HG03432 (cell line): ENCODE measurements around the gene C3orf38.
"Not testable (repeated sequence)": the region's sequence is repeated elsewhere in the genome, so short reads cannot be mapped to it uniquely, and the experiment has no call there.

ENCODE experiments used
- ATAC-seq: cut with Tn5 transposase; IDR thresholded peaks from one replicate; pipeline ENCODE4 v1.9.1; 2021; ENCODE audit warnings: mild to moderate bottlenecking, moderate library complexity; ENCODE audit not compliant: unreplicated experiment

Gene C3orf38

DNA sequence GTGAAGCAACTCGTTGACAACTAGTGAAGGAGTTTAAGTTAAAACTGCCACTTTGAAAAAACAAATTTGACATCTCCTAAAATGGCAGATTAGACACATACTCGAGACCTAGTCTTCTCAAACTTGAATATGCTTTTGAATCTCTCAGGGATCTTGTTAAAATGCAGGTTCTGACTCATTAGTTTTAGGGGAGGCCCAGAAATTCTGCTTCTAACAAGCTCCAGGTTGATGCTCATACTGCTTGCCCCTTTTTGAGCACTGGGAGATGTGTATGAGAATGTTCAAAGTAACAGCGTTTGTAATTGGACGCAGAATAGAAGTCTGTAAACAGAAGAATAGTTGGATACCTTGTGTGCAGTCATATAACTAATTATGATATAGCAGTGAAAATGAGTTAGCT lies 1.6 kb downstream of the C3orf38 start:
- no peak for ATAC-seq

DNA sequence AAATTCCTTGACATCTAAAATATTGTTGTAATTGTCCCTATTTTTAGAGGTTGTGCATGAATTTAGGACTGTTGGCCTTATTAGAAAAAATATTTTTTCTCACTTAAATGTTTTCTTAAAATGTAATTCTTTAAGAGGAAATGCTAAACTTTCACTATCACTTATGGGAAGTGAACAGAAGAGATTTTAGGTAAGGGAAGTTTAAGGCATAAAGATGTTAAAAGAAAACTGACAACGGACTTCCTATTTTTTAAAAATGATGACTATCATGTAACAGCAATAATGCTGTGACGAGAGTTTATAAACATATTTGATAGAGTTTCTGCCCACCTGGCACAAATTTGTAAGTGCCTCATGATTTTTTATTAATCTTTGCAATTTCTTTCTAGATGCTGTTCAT lies 3.1 kb downstream of the C3orf38 start:
- ATAC-seq: no peak

DNA sequence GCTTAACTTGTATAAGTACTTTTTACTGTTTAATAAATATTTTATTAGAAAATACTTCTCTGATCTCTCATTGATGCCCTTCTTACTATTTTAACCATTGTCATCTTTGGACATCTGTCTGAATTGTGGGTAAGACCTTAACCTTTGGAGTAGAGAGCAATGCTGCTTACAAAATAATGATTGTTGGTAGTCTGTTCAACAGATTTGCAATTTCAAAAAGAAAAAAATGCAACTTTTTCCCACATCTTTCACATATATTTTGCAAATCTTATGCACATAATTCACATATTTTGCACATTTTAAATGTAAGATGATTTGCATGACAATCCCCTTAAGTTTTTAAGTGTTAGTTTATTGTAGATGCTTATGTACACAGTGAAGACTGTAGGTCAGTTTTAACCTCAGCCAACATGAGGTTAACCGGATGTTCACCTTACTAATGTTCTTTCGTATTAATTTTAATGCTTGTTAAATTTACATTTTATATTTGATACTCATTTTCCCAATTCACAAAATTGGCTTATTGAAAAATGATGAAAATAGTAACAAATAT lies 16.7 kb downstream of the C3orf38 start:
- ATAC-seq: no peak

- ATAC-seq: no peak
Observed at GRCh38 chr3:88167173-88167572, 17.4 kb downstream of the C3orf38 start.

DNA sequence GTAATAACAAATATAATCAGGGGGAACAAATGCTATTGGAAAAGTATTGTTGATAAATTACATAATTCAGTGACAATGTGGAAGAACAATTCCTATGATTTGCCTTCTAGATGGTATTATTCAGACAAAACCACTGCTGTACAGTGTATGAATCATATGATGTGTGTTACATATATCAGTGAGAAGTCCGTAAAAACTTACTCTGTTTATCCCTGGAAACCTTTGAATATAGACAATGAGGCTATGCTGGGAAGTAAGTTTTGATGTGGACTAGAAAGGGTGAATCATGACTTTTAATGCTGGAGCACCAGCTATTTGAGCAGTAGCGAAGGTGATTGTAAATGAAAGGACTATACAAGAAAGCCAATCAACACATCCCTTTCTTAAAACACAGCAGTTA lies 17.9 kb downstream of the C3orf38 start:
- no peak for ATAC-seq

DNA sequence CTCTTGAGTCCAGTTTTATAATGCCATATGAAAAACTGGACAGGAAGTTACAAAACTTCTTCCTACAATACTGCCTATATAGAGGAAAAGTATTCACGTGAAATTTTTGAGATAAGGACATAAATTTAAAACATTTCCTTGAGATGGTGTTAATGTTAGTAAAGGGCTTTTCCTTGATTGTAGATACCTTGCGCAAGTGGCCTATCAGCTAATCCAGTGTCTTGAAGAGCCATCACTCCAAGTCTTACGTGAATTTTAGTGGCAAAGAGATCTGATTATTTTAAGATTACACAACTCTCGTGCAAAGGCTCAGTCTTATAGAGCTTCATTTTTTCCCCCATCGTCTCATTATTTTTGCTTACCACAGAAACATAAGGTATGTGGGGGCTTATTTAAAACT lies 18.4 kb downstream of the C3orf38 start:
- no peak for ATAC-seq

GRCh38 chr3:88180398-88180999 lies 30.7 kb downstream of the C3orf38 start:
- ATAC-seq: peak; percentile 89

- ATAC-seq: not testable (repeated sequence)
Observed at GRCh38 chr3:88182165-88182918, 32.6 kb downstream of the C3orf38 start.

GRCh38 chr3:88188436-88188835 lies 38.7 kb downstream of the C3orf38 start:
- ATAC-seq: no peak

- peak; percentile 98 for ATAC-seq
Observed at GRCh38 chr3:88189361-88189810, 39.6 kb downstream of the C3orf38 start.

GRCh38 chr3:88191872-88192409 lies 42.2 kb downstream of the C3orf38 start:
- no peak for ATAC-seq

GRCh38 chr3:88192631-88193030 lies 42.9 kb downstream of the C3orf38 start:
- no peak for ATAC-seq

DNA sequence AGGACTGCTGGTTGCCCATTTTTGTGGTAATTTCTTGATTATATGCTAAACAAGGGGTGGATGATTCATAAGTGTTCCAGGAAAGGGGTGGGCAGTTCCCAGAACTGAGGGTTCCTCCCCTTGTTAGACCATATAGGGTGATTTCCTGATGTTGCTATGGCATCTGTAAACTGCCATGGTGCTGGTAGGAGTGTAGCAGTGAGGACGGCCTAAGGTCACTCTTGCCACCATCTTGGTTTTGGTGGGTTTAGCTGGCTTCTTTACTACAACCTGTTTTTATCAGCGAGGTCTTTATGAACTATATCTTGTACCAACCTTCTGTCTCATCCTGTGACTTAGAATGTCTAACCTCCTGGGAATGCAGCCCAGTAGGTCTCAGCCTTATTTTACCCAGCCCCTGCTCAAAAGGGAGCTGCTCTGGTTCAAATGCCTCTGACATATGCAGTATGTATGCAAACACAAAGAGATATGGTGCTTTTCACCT lies 46.2 kb downstream of the C3orf38 start:
- no peak for ATAC-seq

DNA sequence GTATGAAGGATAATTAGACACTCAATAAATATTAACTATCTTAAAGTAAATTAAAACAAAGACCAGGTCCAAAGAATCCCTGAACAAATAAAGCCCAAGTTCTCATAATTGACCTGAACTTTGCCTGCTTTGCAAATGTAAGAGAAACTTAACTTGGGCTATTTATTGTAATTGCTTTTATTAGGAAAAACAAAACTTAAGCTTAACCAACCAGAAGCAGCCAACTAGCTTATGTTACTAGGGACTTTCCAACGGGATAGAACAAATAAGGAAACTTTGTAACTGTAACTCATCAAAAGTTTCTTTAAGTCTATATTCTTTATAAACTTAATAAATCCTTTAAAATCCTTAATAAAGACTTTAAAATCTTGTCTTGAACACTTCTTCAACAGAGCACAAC lies 48.4 kb downstream of the C3orf38 start:
- ATAC-seq: no peak

DNA sequence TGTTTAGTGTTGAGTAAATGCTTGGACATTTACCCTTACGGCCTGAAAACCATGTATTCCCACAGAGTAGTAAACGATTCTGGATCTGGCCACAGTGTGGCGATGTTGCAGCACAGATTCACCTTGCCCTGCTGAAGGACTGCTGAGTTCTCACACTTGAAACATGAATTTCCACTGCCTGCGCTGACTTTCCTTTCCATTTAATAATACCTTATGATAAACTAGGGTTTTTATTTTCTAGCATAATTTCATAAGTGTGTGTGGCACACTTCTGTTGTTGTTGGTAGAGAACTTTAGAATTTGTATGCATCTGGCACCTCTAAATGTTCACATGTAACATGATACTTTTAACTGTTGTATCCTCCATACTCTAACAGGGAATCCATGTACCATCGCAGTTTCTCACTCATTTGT lies 53.9 kb downstream of the C3orf38 start:
- ATAC-seq: peak; percentile 96
